C4-2B (cell line): Measurements from ENCODE around the gene PARP3.

Source experiments
- H3K27ac ChIP-seq: fragments of 450-650 bp; 2 replicates; pipeline ENCODE4 v1.5.1; 2017
- ZFX ChIP-seq: fragments of 450-650 bp; IDR thresholded peaks from 2 replicates; pipeline ENCODE4 v1.6.1; 2017
- TF ChIP-seq, protein P1 (sequence below): fragments of 450-650 bp; conservative IDR thresholded peaks from 2 replicates; pipeline ENCODE4 v1.5.1; 2017; ENCODE audit warnings: mild to moderate bottlenecking

PARP3 gene

DNA sequence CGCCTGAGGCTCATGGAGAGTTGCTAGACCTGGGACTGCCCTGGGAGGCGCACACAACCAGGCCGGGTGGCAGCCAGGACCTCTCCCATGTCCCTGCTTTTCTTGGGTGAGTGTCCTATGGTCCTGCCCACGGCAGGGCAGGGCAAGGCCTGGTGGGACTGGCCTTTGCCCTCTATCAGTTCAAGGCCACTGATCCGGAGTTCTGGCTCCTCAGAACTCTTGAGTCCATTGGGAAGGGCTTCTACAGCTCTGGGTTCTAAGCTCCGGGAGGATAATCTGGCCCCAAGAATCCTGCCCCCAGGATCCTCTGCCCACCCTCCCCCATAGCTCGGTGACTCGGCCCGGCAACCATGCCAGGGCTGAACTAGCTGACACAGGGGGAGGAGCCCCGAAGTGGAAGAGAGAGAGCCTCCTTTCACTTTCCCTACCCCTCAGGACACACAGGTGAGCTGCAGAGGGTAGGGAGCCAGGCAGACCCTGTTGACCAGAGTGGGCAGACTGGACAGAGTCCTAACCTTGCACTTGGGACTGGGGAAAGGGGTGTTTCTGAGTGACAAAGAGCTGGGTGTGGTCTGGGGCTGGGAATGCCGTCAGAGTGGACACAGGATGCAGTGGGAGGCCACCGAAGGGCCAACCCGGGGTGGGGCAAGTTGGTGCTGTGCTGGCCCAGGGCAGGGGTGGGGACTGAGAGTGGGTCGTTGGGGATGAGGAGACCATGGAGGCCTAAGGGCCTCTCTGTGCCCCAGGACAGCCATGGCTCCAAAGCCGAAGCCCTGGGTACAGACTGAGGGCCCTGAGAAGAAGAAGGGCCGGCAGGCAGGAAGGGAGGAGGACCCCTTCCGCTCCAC lies 664 bp downstream of the PARP3 start:
- peak overlapping the region; percentile 81 for H3K27ac ChIP-seq
- no peak; the same call in 1 of the 2 replicates for TF ChIP-seq ZFX
- TF ChIP-seq, protein P1, sequence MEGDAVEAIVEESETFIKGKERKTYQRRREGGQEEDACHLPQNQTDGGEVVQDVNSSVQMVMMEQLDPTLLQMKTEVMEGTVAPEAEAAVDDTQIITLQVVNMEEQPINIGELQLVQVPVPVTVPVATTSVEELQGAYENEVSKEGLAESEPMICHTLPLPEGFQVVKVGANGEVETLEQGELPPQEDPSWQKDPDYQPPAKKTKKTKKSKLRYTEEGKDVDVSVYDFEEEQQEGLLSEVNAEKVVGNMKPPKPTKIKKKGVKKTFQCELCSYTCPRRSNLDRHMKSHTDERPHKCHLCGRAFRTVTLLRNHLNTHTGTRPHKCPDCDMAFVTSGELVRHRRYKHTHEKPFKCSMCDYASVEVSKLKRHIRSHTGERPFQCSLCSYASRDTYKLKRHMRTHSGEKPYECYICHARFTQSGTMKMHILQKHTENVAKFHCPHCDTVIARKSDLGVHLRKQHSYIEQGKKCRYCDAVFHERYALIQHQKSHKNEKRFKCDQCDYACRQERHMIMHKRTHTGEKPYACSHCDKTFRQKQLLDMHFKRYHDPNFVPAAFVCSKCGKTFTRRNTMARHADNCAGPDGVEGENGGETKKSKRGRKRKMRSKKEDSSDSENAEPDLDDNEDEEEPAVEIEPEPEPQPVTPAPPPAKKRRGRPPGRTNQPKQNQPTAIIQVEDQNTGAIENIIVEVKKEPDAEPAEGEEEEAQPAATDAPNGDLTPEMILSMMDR: no peak

DNA sequence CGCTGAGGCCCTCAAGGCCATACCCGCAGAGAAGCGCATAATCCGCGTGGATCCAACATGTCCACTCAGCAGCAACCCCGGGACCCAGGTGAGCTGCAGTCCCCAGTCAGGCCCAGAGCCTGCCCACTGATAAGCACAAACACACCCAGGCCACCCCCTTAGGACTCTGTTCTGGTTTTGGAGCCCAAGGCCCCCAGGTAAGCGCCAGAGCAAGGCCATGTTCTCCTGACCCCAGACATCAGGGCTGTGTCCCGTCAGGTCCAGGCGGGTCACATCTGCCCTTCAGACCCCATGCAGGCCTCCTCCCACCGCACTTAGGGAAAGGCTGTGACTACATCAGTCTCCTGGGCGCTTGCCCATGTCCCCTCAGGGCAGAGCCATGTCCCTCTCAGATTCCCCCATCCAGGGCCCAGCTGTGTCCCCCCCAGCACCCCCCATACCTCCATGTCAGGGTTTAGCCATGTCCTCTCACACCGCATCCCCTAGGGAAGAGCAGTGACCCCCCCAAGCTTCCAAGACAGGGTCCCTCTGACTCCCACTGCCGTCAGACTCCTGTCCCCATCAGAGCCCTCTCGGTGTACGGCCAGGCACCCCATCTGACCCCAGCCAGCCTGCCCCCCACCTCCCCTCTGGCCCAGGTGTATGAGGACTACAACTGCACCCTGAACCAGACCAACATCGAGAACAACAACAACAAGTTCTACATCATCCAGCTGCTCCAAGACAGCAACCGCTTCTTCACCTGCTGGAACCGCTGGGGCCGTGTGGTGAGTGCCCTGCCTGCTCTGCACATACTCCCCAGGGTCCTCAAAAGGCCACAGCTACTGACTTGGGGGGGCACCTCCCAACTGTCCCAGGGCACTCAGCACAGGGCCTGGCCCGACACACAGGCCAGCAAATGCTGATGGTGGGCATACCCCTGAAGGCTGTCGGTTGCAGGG lies 1.6 kb downstream of the PARP3 start:
- TF ChIP-seq, protein P1: no peak
- no peak for TF ChIP-seq ZFX
- no peak overlapping the region; the same call in 1 of the 2 replicates for H3K27ac ChIP-seq

DNA sequence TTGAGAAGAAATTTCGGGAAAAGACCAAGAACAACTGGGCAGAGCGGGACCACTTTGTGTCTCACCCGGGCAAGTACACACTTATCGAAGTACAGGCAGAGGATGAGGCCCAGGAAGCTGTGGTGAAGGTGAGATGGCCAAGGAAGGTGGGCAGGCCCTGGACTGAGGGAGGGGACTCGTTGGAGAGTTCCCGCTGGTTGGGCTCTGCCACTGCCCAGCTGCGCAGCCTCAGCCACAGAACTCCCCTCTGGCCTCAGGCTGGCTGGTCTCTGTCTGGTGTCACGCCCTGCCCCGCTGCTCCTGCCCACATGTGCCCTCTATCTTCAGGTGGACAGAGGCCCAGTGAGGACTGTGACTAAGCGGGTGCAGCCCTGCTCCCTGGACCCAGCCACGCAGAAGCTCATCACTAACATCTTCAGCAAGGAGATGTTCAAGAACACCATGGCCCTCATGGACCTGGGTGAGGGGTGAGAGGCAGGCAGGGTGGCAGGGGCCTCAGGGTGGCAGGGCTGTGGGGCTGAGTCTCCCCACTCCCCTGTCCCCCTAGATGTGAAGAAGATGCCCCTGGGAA lies 2.4 kb downstream of the PARP3 start:
- H3K27ac ChIP-seq: no peak overlapping the region

DNA sequence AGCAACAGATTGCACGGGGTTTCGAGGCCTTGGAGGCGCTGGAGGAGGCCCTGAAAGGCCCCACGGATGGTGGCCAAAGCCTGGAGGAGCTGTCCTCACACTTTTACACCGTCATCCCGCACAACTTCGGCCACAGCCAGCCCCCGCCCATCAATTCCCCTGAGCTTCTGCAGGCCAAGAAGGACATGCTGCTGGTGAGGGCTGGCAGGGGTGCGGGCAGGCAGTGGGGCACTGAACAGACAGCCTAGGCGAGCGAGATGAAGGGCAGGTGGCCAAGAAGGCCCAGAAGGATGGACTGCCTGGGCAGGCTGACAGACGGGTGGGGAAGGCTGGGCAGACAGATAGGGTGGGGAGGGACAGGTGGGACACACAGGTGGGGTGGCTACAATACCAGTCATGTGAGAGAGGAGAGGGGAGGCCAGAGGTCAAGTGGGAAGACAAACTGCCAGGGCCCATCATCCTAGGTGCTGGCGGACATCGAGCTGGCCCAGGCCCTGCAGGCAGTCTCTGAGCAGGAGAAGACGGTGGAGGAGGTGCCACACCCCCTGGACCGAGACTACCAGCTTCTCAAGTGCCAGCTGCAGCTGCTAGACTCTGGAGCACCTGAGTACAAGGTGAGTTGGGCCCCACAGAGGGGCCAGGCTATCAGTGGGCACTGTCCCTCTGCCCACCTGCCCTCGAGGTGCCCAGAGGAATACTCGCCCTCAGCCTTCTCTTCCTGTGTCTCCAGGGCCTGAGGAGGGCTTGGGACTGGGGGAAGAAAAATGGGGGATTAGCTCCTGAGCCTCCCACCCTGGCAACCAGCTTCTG lies 3.1 kb downstream of the PARP3 start:
- no peak overlapping the region for H3K27ac ChIP-seq

More for the DNA sequence above, 2.4 kb downstream of the PARP3 start:
- TF ChIP-seq ZFX: no peak
- TF ChIP-seq, protein P1: no peak

DNA sequence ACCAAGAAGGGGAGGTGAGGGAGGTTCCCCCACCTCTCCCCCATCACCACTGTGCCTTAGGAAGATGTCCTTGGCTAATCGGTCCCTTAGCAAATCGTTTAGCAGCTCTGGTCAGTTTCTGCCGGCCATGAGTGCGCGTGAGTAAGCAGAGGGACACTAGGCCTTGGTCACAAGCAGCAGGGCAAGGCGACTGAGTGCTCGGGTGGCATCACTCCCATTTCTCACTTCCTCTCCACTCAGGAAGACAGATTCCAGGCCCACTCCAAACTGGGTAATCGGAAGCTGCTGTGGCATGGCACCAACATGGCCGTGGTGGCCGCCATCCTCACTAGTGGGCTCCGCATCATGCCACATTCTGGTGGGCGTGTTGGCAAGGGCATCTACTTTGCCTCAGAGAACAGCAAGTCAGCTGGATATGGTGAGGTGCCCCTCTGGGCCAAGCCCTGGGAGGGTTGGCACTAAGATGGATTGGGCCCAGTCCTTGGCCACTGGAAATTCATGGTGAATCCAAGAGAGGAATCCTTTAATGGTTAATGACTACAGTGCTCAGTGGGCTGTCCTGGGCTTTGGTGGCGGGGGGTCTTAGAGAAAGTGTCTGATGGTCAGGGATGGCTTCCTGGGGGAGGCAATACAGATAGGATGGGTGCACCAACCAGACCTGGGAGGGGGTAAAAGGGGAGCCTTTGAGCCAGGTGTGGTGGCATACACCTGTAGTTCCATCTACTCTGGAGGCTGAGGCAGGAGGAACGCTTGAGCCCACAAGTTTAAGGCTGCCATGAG lies 4.0 kb downstream of the PARP3 start:
- H3K27ac ChIP-seq: no peak overlapping the region
- TF ChIP-seq ZFX: no peak
- TF ChIP-seq, protein P1: no peak

More for the DNA sequence above, 3.1 kb downstream of the PARP3 start:
- TF ChIP-seq ZFX: no peak
- TF ChIP-seq, protein P1: no peak

DNA sequence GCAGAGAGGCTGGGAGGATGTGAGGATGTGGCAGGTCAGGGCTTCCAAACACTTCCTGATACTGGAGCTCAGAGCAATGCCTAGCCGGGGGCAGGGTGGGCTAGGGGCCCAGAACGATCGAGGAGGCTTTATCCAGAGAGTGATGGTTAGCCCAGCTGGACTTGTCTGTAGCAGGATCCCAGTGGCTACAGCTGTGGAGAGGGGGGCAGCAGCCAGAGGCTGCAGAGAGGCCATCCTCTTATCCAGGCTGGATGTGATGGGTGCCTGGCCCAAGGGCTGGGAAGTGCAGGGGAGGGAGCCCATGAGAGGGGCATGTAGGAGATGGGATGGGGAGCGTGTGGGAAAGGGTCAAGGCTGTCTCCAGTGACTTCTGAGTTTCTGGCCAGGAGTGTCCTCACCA lies 4.6 kb downstream of the PARP3 start:
- H3K27ac ChIP-seq: no peak overlapping the region
- TF ChIP-seq, protein P1: no peak
- no peak for TF ChIP-seq ZFX
